ENCODE measurements around the gene SLAMF6.
"Not testable (repeated sequence)": the region's sequence is repeated elsewhere in the genome, so short reads cannot be mapped to it uniquely, and the experiment has no call there.

SLAMF6 gene

DNA sequence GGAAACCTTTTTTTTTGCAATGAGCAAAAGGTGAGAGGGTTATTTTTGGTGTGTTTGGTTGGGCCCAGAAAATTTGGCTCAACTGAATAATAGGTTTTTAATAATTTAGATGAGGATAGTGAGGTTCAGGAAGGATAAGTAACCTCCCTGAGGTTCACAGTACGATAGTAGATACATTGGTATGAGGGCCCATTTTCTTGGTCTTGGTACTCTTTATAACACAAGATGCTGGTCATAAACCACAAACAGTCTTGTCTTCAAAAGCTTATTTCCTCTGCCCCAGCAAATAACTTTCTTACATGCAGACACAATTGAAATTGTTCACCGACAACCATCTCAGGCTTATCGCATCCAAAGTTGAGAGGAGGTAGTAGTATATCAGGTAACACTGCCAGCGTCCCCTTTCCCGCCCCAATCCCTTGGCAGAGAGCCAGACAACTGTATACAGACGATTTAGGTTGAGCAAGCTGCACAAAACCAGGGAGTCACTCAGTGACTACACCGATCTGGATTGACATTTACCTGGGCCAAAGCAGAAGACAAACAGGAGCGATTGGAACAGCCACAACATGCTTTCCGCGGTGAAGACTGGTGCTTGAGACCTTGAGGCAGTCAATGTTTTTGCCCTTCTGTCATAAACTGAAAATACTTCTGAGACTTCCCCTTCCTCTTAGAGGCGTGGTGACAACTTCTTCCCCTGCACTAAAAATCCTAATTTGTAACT, at the start of gene SLAMF6:
Gene SLAMF6, minus strand, starts transcription at position 634 of the 724 bp plus-strand sequence. Its CDS starts 63 bp downstream, at position 571.
- DNase-seq (ENCODE audit: low read depth in 2 of 2), result peak; percentile 28 to 38

DNA sequence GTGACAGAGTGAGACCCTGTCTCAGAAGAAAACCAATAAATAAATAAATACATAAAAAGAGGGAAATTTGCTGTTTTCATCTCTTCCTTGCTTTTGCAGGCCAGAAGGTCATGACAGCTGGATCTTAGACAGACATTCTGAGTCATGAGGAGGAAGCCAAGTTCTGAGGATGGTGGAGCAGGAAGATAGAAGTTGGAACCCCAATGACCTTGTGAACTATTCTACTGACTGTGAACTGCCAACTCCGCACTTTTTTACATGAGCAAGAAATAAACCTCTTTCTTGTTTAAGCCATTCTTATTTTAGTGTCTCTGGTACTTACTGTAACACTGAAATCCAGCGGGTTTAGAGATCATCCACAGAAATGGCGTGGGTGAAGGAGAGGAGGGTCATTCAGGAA, 47.8 kb upstream of the SLAMF6 start:
- DNase-seq (ENCODE audit: low read depth in 2 of 2), result no peak

DNA sequence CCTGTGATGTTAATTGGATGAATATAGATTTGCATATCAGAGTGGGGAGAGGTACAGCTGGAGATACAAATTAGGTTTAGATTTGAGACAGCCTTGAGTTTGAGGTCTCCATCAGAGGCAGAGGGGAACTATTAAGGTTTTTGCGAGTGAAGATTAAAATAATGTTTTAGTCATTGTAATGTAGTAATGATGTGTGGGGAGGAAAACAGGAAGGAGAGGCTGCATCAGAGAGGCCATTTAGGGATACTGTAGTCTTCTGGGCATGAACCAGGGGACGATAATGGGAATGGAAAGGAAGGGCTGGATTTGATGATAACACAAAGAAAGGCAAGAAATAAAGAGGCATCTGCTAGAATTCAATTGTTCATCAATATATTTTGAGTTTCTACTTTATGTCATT, 46.8 kb upstream of the SLAMF6 start:
- DNase-seq (ENCODE audit: low read depth in 2 of 2), result no peak

DNA sequence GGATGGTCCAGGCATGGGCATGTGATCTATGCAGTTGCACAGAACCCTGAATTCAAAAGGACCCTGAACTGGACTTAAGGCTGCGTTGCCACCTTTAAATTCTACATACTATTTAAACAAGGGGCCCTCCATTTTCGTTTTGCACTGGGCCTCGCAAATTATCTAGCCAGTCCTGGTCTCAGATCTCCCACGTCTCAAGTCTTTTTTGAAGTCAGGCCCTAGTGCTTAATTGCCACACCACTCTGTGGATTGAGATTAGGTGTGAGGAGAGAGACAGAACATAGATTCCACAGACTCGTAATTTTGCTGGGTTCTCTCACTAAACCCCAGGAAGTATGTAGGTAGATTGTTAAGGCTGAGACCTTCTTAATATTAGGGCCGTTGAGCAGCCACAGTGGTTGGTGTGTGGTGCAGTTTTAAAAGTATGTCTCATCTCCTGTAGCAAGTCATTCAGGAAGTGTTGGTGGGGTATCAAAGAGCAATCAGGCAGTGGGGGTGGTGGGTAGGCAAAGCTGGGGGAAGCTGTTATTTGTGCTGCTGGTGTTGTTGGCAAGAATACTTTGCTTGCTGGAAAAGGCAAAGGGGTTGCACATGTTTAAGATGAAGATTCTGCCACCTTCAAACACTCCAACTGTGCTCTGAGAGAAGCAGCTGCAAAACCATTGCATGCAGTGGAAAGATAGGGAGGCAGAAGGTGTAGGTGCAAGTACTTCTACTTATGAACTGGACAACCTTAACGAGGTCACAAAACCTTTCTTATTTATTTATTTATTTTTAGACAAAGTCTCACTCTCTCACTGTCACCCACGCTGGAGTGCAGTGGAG, 45.0 kb upstream of the SLAMF6 start:
- DNase-seq (ENCODE audit: low read depth in 2 of 2), result peak; percentile 38 to 66

DNA sequence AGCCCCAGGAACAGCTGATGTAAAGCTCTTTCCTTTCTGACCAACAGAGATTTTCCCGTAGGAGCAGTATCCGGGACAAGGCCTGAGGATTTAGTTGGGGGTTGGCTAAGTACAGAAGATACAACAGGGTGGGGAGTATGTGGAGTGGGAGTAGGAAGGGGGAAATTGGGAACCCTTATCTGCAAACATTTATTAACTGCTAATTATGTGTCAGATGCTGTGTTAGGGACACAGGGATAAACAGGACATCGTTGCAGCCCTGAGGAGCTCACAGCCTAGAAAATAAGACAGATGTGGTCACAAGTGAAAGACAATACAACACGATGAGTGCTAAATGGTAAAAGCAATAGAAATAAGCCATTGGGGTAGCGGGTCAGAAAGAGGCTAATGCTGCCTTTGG, 44.3 kb upstream of the SLAMF6 start:
- no peak for DNase-seq (ENCODE audit: low read depth in 2 of 2)

DNA sequence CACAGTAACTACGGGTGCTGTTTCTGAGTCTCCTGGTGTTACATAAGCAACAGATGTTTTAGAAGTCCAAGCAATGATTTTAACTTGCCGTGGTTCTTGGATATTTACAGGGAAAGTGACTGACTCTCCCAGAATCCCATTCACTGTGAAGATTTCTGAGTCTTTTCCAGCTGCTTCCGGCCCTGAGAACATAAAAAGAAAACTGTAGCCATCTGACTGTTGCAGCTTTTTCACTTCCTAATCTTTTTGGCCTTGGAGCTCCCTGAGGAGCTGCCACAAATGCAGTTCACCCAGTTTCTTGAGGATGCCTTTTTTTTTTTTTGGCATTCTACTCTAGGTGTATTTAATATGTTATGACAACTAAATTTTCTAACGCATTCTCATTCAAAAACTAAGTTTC, 42.5 kb upstream of the SLAMF6 start:
- DNase-seq (ENCODE audit: low read depth in 2 of 2), result no peak

DNA sequence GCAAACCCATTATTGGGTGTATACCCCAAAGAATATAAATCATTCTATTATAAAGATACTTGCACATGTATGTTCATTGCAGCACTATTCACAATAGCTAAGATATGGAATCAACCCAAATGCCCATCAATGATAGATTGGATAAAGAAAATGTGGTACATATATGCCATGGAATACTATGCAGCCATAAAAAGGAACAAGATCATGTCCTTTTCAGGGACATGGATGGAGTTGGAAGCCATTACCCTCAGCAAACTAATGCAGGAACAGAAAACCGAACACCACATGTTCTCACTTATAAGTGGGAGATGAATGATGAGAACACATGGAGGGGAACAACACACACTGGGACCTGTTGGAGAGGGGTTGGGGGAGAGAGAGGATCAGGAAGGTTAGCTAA, 40.2 kb upstream of the SLAMF6 start:
- DNase-seq (ENCODE audit: low read depth in 2 of 2), result not testable (repeated sequence)

DNA sequence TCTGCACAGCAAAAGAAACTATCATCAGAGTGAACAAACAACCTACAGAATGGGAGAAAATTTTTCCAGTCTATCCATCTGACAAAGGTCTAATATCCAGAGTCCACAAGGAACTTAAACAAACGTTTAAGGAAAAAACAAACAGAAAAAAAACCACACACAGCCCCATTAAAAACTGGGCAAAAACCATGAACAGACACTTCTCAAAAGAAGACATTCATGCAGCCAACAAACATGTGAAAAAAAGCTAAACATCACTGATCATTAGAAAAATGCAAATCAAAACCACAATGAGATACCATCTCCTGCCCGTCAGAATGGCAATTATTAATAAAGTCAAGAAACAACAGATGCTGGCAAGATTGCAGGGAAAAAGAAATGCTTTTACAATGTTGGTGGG, 39.7 kb upstream of the SLAMF6 start:
- not testable (repeated sequence) for DNase-seq (ENCODE audit: low read depth in 2 of 2)

DNA sequence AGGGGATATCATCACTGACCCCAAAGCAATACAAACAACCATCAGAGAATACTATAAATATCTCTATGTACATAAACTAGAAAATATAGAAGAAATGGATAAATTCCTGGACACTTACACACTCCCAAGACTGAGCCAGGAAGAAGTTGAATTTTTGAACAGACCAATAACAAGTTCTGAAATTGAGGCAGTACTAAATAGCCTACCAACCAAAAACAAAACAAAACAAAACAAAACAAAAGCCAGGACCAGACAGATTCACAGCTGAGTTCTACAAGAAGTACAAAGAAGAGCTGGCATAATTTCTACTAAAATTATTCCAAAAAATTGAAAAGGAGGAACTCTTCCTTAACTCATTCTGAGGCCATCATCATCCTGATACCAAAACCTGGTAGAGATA, 37.8 kb upstream of the SLAMF6 start:
- no peak for DNase-seq (ENCODE audit: low read depth in 2 of 2)

DNA sequence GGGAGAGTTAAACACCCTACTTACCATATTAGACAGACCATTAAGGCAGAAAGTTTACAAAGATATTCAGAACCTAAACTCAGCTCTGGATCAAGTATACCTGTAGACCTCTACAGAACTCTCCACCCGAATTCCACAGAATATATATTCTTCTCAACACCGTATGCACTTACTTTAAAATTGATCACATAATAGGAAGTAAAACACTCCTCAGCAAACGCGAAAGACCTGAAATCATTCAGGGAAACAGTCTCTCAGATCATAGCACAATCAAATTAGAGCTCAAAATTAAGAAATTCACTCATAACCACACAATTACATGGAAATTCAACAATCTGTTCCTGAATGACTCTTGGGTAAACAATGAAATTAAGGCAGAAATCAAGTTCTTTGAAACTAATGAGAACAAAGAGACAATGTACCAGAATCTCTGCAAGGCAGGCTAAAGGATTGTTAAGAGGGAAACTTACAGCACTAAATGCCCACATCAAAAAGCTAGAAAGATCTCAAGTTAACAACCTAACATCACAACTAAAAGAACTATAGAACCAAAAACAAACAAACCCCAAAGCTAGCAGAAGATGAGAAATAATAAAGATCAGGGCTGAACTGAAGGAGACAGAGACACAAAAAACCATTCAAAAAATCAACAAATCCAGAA, 37.1 kb upstream of the SLAMF6 start:
- DNase-seq (ENCODE audit: low read depth in 2 of 2), result no peak

DNA sequence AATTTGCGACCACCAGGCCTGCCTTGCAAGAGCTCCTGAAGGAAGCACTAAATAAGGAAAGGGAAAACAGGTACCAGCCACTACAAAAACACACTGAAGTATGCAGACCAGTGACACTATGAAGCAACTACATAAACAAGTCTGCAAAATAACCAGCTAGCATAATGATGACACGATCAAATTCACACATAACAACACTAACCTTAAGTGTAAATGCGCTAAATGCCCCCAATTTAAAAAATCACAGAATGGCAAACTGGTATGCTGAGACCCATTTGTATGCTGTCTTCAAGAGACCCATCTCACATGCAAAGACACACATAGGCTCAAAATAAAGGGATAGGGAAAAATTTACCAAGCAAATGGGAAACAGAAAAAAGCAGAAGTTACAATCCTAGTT, 36.4 kb upstream of the SLAMF6 start:
- not testable (repeated sequence) for DNase-seq (ENCODE audit: low read depth in 2 of 2)

DNA sequence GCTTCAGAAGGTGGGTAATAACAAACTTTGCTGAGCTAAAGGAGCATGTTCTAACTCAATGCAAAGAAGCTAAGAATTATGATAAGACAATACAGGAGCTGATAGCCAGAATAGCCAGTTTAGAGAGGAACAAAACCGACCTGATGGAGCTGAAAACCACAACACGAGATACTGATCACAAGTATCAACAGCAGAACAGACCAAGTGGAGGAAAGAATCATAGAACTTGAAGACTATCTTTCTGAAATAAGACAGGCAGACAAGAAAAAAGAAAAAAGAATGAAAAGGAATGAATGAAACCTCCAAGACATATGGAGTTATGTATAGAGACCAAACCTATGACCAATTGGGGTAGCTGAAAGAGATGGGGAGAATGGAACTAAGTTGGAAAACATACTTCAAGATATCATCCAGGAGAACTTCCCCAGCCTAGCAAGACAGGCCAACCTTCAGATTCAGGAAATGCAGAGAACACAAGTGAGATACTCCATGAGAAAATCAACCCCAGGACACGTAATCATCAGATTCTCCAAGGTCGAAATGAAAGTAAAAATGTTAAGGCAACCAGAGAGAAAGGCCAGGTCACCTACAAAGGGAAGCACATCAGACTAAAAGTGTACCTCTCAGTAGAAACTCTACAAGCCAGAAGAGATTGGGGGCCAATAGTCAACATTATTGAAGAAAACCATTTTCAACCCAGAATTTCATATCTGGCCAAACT, 35.8 kb upstream of the SLAMF6 start:
- DNase-seq (ENCODE audit: low read depth in 2 of 2), result no peak

DNA sequence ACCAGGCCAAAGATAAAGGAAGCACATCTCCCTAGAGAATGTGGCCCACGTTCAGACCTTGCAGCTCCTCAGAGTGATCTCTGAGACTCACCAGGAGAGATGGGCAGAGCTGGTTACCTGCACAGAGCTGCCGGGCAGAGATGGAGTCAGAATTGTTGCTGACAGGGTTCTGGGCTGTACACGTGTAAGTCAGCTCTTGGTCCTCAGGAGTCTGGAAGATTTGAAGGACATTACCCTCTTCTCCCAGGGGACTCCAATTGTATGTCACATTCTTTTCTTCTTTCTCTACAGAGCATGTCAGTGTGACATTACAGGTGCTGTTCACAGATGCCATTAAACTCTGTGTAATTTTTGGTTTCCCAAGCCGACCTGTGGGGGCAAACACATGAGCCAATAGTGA, 30.7 kb upstream of the SLAMF6 start:
- DNase-seq (ENCODE audit: low read depth in 2 of 2), result no peak

DNA sequence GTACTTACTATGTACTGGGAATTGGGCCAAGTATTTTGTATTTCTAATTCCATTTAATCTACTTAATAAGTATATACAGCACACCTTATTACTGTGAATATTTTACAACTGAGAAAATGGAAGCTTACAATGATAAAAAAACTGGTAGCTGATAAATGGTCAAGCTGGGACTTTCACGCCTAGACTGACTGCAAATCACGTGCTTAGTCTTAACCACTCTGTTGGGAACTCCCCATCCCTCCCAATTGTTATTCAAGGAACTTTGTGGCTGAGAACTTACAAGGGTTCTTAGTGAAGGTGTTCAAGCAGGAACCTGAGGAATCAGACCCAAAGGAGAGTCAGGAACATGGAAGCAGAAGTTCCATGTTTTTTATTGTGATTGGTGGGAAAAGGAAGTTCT, 29.4 kb upstream of the SLAMF6 start:
- no peak for DNase-seq (ENCODE audit: low read depth in 2 of 2)

DNA sequence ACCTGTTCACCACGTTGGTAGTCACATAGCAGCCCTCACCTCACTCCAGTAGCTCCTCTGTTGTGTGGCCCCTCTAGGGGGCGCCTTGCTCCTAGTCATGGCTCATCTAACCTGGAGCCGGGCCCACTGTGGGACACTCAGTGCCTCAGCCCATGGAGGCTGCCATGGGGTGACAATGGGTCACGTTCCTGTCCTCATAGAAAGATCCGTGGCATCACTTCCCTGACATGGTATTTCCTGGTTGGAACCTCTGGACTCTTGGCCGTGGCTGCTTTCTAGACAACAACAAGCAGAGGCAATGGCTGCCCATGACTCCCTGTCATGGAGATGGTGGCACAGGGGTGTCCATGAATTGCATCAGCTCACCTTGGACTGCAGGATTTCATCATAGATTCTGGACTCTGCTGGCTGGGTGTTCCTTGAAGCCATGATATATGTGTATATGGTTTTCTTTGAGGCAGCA, 27.5 kb upstream of the SLAMF6 start:
- peak; percentile 55 to 60 for DNase-seq (ENCODE audit: low read depth in 2 of 2)

DNA sequence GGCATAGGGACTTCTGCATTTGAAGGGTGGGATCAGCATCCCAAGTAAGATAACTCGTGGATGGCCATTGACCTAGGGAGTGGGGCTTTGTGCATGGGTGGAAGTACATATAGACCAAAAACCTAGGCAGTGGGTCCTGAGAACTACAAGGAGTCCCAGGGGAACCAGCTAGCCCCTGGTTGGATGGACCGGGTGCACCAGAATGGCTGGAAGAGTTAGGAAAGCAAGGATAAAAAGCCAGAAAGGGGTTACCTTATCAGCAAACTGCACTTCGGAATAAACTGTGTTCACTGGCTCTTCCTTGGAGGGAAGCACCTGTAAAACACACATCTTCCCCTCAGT, 26.6 kb upstream of the SLAMF6 start:
- DNase-seq (ENCODE audit: low read depth in 2 of 2), result no peak

DNA sequence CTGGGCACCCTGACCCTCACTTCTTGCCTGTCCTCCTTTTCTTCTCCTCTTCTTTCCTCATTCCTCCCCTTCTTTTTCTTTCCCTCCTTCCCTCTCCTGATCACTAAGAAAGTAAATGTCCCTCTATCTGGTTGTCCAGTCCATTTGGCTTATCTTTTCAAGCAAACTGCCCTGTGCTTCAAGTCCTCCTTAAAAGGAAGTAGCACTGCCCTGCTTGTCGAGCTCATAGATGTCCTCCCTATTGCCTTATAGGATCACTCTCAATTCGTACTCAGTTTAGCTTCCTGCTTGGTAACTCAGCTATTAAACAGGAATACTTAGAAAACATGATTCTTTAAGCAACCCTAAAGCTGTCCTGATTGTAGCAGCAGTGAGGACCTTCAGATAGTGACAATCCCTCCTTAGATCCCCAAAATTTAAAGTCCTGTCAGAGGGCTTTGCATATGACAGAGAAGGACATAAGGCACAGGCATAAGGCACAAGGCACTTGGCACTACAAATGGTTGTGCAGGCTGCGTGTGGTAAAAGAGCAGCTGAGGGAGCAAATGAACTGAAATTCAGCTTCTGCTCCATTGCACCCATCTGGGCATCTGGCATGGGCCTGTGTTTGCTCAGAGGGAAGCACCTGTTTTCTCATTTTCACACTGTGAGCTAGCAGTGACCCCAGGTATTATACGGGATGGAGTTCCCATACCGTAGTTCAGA, 26.1 kb upstream of the SLAMF6 start:
- no peak for DNase-seq (ENCODE audit: low read depth in 2 of 2)

DNA sequence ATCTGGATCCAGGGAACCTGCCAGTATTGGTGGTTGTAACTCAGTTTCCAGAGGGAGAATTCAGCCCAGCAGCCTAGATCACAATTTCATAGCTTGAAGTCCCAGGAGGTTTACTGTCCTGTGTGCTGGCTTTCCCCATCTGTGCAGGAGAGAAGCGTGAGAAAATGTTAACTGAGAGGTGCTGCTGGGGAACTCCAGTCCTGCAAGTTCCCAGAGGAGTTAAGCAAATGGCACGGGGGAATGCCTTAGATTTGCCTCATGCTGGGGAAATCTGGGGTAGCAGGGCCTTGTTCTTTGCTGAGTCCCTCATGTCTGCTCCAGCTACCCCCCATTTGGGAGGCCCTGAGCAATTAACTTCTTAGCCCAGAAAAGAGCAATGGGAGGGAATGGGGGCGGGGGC, 25.1 kb upstream of the SLAMF6 start:
- no peak for DNase-seq (ENCODE audit: low read depth in 2 of 2)

DNA sequence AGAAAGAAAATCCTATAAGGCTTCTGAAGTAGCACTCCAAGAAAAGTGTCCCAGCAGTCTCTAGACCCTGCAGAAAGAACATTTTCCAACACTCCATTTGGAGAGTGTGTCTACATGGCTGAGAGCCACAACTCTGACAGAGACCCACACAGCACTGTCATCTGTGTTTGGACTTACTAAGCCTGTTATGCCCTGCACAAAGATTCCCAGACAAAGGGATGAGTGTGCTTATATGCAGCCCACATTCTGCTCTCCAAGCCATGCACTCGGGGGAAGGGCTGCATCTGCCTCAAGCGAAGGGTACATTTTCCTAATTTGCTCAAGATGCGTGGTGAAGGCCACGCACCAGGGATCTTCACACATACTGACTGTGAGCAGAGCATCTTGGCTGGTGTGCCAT, 24.4 kb upstream of the SLAMF6 start:
- DNase-seq (ENCODE audit: low read depth in 2 of 2), result no peak

DNA sequence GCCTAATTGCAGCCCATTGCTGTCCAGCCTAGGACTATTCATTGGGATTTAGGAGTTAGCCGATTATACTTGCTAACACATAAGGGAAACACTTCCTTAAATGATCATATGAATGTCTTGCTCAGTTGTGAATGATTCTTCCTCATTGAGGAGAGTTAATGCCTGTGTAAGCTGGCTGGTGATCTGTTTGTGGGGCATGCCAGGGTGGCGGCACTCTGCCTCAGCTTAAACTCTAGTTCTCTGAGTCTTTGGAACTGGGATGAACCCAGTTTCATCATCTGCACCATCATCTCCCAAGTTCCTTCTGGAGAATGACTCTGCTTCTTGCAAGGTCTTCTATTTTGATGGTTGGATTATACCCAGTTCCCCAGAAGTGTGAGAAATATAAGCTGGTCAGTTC, 23.9 kb upstream of the SLAMF6 start:
- no peak for DNase-seq (ENCODE audit: low read depth in 2 of 2)

DNA sequence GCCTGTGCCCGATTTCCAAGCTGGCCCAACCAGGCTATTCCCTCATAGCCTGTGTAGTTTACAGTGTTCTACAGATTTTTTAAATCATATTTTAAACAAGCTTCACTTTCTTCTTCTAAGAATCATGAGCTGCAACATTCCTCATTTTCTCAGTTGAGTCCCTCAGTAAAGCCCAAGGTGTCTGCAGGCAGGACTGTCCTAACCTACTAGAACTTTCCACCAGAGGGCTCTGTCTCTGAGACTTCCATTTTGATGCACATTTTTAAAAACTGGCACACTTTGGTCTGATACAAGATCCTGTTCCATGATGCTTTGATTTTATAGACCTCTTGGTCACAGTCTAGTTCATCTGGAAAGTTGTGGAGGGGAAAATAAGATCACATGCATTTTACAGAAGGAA, 21.6 kb upstream of the SLAMF6 start:
- no peak for DNase-seq (ENCODE audit: low read depth in 2 of 2)
